ENCODE measurements around the gene MICALL2.

The MICALL2 gene

DNA sequence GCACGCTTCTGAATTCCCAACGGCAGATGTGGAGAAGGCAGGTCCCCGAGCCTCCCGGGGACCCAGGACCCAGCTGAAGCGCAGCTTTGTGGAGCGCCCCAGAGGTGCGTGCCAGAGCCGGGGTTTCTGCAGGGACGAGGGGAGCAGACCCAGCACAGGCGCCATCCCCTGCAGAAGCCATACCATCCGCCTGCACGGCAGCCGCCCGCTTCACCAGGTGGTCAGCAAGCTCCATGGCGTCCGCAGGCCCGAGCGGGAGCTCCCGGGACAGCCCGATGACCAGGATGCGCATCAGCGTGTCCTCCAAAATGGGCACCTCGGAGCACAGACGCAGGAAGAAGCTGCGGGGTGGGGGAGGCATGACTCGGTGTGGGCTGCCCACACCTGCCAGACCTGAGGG, 34.3 kb upstream of the MICALL2 start:
- FAIRE-seq, result no peak
- DNase-seq (ENCODE audit: extremely low spot score, insufficient read length, low read depth), result no peak

DNA sequence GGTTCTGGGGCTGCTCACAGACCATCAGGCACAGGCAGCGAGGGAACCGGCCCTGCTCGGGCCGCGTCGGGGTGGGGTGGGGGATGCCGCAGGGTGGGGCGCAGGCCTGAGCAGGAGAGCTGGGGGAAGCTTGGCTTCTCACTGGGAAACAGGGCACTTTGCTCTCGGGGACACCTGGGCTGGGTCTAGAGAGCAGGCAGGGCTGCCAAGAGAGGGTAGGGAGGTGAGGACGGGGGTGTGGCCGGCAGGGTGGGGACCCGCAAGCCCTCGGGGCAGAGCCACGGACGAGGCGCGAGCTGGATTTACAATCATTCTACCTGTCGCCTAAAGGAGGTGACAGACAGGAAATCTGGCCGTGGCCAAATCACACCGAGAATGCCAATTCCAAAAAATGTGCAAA, 33.9 kb upstream of the MICALL2 start:
- FAIRE-seq (no peak), DNase-seq (ENCODE audit: extremely low spot score, insufficient read length, low read depth) (no peak)

DNA sequence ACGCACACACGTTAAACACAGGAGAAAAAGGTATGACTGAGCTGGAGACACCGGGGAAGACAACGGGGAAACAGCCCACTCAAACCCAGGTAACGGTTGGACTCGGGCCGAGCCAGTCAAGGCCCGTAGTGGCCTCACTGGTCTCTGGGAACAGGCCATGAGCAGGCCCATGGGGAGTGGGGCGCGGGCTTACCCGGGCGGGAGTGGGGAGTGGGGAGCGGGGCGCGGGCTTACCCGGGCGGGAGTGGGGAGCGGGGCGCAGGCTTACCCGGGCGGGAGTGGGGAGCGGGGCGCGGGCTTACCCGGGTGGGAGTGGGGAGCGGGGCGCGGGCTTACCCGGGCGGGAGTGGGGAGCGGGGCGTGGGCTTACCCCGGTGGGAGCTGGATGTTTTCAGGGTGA, 33.4 kb upstream of the MICALL2 start:
- DNase-seq (ENCODE audit: extremely low spot score, insufficient read length, low read depth) (no peak), FAIRE-seq (no peak)

DNA sequence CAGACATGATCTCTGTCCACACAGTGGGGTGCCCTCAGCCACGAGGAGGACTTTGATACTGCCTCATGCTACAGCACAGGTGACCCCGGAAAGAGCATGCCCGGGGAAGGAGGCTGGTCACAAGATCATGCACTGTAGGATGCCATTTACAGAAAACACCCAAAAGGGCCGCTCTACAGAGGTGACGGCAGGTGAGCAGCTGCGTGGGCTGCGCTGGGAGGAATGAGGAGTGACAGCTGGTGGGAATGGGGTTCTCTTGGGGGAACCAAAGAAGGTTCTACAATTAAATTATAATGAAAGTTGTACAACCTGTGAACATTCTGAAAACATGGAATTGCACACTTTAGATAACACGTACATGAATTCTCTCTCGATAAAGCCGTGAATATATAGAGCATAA, 33.0 kb upstream of the MICALL2 start:
- DNase-seq (ENCODE audit: extremely low spot score, insufficient read length, low read depth) (no peak), FAIRE-seq (no peak)

DNA sequence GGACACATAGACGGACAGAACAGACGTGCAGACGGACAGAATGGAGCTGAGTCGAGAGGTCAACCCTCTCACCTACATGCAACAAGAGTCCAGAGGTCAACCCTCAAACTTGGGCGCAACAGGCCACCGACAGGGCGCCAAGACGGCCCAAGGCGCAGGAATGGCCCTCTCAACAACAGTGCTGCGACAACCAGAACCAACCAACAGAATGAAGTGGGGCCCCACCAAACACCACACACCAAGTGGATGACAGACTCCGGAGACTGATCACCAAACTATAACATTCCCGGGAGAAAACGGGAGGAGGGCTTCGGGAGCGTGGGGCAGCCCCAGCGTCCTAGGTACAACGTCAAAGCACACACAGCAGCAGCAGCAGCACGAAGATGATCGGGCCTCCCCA, 31.6 kb upstream of the MICALL2 start:
- no peak for FAIRE-seq
- DNase-seq (ENCODE audit: extremely low spot score, insufficient read length, low read depth), result no peak

DNA sequence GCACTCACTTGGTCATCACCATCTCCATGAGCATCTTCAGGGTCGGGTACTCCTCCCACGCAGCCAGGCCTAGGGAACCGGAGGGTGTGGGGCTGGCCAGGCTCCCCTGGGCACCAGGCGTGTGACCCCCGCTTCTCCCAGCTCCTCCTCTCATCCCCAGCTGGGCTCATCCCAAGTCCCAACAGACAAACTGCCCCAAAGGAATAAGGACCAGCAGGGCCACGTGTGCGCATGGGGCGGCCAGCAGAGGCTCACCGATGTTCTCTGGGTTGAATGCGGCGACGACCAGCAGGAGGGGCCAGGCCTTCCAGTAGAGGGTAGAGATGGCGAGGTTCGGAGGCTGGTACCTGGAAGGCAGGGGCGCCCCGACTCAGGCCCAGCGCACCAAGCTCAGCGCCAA, 30.1 kb upstream of the MICALL2 start:
- DNase-seq (ENCODE audit: extremely low spot score, insufficient read length, low read depth) (no peak), FAIRE-seq (no peak)

DNA sequence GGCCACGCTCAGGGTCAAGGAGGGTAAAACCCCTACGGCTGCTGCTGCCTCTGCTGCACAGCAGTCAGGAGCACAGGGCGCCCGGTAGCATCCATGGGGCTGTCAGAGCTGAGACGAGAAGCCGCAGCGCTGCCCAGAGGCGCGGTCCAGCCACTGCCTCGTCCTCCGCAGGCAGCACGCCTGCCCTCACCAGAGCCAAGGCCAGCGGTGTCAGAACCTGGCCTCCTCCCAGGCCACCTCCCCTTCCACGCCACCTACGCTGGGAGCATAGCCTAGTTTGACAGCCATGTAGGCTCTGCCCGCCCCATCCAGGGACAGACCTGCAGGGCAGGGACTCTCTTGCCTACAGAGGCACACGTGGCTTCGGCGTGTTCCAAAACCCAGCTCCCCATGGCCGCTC, 28.7 kb upstream of the MICALL2 start:
- no peak for FAIRE-seq

DNA sequence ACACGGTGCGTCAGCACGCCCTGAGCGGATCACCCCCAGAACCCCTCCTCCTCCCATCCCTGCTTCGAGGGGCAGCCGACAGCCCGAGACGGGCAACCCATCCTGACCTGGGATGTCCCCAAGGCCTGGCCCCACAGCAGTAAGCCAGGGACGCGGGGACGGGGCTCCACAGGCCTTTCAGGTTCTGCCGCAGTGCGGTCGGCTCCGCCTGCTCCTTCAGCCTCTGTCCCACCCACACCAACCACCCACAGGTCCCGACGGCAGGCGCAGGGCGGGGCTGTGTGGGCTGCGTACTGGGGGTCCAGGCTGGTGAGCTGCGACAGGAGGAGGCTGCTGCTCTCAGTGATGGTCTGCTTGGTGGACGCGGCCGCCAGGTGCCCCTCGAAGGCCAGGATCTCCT, 28.2 kb upstream of the MICALL2 start:
- DNase-seq (ENCODE audit: extremely low spot score, insufficient read length, low read depth), result no peak
- FAIRE-seq, result no peak

More for the DNA sequence above, 28.7 kb upstream of the MICALL2 start:
- no peak for DNase-seq (ENCODE audit: extremely low spot score, insufficient read length, low read depth)

DNA sequence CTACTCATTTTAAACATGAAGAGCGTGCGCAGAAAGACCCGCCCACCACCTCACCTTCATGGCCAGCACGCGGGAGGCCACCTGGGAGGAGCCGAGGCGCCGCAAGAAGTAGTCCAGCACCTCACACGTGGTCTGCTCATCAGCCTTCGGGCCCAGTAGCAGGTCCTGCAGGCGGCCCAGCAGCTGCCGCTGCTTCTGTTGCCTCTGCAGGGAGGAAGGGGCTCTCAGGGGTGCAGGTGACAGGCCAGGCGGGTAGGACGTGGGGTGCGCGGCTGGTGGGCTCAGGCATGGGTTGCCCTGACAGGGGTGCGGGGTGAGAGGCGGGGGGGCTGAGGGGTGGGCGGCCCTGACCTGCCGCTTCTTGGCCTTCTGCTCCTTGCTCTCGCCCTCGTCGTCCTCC, 27.3 kb upstream of the MICALL2 start:
- no peak for FAIRE-seq

DNA sequence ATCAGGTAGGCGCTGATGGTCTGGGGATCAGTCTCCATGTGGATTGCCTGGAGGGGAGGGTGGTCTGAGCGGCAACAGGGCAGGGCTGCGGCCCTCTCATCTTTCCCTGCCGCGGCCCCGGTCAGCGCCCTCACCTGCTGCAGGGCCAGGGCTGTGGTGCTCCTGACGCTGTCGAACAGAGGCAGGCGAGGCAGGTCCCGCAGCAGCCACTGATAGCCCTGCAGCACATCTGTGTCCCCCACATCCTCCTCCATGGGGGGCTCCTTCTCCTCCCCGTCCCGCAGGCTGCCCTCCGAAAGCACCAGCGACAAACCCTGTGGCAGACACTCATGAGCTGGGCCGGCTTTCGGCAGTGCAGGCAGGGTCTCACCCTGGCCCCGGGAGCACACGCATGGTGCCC, 25.9 kb upstream of the MICALL2 start:
- FAIRE-seq (no peak), DNase-seq (ENCODE audit: extremely low spot score, insufficient read length, low read depth) (no peak)

More for the DNA sequence above, 27.3 kb upstream of the MICALL2 start:
- DNase-seq (ENCODE audit: extremely low spot score, insufficient read length, low read depth), result no peak

DNA sequence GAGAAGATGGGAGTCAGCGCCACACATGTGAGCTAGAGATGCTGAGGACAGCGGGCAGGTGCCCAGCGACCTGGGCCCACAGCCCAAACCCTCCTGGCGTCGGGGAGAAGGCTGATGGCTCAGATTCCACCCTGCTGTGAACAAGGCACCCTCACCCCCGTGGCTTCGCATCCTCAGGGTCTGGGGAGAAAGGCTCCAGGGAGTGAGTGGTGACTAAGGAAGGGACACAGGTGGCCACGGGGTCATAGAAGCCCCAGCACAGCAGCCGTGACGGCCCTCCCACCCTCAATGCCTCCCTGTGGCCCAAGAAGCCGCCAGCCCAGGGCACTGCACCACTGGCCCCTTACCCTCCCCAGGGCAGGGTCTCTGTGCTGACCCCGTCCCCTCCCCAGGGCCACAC, 25.3 kb upstream of the MICALL2 start:
- FAIRE-seq (no peak), DNase-seq (ENCODE audit: extremely low spot score, insufficient read length, low read depth) (no peak)

DNA sequence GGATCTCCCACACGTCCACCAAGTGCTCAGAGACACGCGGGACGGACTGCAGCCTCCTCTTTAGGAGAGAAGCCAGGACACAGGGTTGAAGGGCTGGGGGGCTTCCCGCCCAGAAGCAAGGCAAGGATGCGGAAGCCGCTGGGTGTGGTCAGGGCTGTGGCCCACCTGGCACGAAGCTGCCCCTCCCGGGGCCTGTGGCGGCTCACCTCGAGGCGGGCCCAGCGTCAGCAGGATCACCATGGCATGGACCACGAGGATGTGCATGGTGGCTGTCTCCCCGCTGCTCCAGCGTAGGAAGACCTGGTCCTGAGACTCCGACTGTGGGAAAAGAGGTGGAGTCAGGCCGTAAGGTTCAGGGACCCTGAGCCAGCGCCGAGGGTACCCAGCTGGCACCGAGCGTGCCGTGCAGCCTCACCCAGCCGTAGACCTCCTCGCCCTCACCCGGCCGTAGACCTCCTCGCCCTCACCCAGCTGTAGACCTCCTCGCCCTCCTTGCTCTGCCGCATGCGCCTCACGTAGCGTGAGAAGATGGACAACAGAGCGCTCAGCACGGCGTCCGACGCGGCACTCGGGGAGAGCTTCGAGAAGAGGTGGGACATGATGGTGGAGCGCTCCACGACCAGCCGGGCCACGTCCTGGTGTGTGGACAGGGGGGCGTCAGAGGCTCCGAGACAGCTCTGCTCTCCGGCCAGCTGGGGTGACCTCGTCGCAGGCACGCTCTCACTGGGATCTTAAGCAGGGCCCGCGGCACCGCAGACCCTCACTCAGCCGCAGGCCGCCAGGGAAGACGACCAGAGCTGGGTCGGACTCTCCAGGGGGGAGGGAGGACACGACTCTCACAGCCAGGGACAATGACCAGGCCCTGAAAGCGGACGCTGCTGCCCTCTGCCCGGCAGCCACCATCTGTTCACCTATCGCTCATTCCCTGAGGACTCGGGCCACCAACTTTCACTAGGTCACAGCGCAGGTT, 24.6 kb upstream of the MICALL2 start:
- no peak for DNase-seq (ENCODE audit: extremely low spot score, insufficient read length, low read depth)
- FAIRE-seq, result no peak

DNA sequence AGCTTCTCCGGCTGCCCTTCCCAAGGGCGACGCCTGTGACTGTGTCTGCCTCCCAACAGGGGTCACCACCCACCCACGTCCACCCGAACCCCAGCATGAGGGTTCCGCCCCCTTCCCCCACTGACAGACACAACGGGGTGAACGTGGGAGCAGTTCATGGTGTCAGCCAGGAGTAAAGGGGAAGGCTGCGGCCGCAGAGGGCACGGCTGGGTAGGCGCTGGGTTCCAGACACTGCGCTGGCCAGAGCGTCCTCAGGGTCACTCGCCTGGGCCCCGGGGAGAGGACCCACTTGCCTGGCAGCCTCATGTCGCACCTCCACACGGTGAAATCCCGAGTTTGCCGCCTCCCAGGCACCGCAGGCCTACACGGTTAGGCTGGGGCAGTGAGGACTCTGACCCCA, 23.8 kb upstream of the MICALL2 start:
- FAIRE-seq, result no peak
- DNase-seq (ENCODE audit: extremely low spot score, insufficient read length, low read depth), result no peak

DNA sequence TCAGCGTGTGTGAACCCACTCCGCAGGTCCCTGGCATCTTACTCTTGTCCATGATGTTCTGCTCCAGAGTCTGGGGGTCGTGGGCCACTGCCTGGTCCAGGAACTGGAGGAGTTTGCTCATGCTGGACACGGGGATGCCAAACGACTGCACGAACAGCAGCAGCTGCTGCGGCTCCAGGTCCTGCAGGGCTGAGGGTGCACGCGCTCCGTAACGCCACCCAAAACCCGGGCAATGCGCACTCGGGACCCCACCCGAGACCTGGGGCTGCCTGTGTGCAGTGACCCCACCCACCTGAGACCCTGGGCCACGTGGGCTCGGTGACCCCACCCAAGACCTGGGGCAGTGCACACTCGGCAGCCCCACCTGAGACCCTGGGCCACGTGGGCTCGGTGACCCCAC, 22.0 kb upstream of the MICALL2 start:
- no peak for DNase-seq (ENCODE audit: extremely low spot score, insufficient read length, low read depth)
- no peak for FAIRE-seq

DNA sequence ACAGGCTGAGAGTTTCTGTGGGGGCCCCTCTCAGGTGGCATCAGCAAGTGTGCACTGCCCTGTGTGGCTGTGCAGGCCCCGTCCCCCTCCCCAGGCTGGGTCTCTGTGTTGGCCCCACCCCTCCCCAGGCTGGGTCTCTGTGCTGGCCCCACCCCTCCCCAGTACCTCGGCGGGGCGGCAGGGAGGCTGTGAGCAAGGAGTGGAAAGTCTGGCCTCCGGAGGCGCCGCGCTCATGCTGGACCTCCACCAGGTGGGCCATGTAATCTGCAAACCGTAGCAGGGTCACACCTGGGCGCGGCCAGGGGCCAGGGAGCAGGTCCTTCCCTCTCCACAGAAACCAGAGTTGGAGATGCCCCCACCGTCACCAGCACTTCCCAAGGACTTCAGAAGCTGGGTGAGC, 21.4 kb upstream of the MICALL2 start:
- DNase-seq (ENCODE audit: extremely low spot score, insufficient read length, low read depth) (no peak), FAIRE-seq (no peak)

DNA sequence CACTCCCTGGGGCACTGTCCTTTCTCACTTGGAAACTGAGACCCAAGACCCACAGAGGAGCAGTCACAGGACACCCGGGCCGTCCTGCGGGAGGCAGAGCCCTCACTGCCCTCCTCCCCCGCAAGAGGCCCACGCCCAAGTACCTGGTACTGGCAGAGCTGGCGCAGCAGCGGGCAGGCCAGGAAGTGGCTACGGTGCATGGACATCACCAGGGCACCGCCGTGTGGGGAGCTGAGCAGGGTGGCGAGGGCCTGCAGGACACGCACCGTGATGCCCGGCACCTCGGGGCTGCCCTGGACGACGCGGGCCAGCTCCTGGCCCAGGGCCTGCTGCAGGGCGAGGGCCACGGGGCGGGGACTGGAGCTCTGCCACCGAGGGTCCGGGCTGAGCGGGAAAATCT, 20.0 kb upstream of the MICALL2 start:
- no peak for DNase-seq (ENCODE audit: extremely low spot score, insufficient read length, low read depth)
- no peak for FAIRE-seq

DNA sequence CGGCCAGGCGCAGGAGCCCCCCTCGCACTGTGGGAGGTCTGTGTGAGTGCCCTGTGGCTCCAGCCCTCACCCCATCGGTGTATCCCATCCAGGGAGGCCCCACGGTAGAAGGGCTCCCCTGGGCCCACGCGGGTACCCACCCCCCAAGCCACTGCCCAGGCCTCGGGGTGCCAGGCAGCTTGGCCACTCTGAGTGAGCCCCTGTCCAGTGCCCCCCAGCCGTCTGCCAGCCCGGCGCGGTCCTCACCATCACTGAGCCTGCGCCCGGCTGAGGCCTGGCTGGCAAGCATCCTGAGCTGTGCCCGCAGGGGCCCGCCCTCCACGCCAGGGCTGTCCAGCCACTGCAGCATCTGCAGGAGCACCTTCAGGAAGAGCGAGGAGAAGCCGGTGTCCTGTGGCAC, 19.2 kb upstream of the MICALL2 start:
- FAIRE-seq (no peak), DNase-seq (ENCODE audit: extremely low spot score, insufficient read length, low read depth) (no peak)

DNA sequence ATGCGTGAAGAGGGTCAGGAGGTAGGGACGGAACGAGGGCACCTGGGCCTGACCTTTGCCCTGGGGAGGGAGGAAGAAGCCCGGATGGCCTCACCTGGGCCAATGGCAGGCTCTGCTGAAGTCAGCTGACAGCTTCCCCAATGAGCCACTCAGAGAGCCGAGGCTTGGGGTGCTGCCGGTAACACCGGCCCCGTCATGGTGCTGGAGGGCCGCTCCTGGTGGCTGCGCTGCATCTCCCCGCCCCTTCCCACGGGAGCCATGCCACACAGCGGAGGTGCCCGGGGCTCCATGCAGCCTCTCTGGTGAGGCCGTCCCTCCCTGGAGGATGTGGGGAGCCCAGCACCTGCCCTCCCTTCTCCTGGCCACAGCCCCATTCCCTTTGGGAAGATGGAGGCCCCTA, 17.6 kb upstream of the MICALL2 start:
- DNase-seq (ENCODE audit: extremely low spot score, insufficient read length, low read depth), result no peak
- no peak for FAIRE-seq

DNA sequence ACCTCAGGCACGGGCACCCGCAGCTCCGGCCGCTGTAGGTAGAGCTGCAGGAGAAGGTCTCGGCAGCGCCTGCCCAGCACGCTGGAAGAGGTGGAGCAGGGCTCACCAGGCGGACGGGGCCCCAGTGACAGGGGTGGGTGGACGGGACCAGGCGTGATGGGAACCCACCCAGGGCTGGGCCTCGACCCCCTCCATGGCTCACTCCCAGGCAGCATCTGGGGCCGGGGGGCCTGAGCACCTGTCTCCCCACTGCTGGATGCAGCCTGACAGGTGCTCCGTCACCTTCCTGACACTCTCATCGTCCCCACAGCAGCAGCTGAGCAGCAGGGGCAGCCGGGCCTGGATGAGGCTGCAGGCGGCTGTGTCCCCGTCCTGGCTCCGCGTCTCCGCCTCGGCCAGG, 16.7 kb upstream of the MICALL2 start:
- FAIRE-seq (no peak), DNase-seq (ENCODE audit: extremely low spot score, insufficient read length, low read depth) (no peak)

DNA sequence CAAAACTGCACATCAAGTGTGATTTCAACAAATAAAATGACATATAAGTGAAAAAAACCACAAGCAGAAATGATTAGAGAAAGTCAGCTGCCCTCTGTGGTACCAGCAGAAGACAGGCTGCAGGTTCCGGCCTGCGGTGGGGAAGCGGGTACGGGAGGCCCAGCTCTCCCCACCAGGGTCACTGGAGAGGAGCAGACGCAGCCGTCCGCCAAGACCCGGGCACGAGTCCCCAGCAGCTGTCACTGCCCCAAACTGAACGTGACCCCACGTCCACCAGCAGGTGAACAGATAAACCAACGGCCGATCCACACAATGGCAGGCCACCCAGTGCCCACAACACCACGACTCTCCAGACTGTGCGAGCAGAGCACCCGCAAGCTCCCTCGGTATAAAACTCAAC, 16.1 kb upstream of the MICALL2 start:
- no peak for FAIRE-seq
- no peak for DNase-seq (ENCODE audit: extremely low spot score, insufficient read length, low read depth)

DNA sequence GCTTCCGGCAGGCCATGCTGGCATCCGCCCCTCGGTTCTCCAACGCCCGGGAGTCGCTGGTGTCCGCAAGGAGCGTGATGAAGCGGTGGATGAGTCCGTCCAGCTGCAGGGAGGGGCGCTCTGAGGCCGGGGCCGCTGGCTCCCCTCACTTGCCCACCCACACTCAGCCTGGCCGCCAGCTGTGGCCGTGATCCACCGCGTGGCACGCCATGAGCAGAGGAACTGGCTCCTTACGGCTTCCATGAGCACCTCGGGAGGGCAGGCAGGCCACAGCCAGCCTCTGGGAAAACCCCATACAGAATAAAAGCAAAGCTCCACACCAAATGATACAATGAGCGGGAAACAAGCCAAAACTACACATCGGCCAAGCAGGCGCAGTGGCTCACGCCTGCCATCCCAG, 15.5 kb upstream of the MICALL2 start:
- no peak for FAIRE-seq
- DNase-seq (ENCODE audit: extremely low spot score, insufficient read length, low read depth), result no peak

DNA sequence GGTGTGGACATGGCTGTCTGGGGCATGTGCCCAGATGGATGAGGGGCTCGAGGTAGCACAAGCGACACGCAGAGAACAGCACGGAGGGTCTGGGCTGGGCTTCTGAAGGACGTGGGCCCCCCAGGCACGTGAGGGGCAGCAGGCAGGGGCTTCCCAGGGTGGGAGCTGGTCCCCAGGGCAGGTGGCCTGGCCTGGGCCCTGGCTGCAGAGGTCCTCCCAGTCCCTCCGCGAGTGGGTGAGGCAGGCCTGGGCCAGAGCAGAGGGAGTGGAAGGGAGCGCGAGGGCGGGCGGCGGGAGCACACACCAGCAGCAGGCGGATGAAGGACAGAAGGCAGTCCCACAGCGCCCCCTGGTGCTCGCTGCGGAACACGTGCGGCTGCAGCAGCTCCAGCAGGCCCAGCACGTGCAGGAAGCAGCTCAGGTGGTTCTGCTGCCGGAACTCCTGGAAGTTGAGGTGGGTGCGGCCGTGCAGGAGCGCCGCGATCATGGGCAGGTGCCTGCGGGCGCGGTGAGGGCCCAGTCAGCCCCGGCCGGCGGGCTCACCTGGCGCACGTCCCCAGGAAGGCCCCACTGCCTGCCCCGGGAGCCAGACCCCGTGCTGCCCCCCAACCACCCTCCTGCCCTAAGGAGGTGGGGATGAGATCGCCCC, 14.7 kb upstream of the MICALL2 start:
- FAIRE-seq (peak; percentile 77), DNase-seq (ENCODE audit: extremely low spot score, insufficient read length, low read depth) (peak; percentile 79)

Data from GM18507 (cell line).